Esophagus muscularis mucosa (tissue), 3 donors: ENCODE measurements around the gene ITGB5.

Source experiments
- EP300 ChIP-seq: sonication (generic); formaldehyde crosslinking; IDR thresholded peaks from one replicate; pipeline ENCODE4 v1.6.1; 2017; ENCODE audit warnings: antibody characterized with exemption
- TF ChIP-seq, protein P1 (sequence below), 3 experiments: fragments of 200-600 bp in 2 of 3; fragments of 450-650 bp in 1 of 3; sonication (generic) in 2 of 3; IDR thresholded peaks; one replicate each; pipeline ENCODE4 v1.5.1; 2017 to 2019; ENCODE audit warnings: antibody characterized with exemption in 3 of 3, mild to moderate bottlenecking in 2 of 3, moderate library complexity in 1 of 3

DNA sequence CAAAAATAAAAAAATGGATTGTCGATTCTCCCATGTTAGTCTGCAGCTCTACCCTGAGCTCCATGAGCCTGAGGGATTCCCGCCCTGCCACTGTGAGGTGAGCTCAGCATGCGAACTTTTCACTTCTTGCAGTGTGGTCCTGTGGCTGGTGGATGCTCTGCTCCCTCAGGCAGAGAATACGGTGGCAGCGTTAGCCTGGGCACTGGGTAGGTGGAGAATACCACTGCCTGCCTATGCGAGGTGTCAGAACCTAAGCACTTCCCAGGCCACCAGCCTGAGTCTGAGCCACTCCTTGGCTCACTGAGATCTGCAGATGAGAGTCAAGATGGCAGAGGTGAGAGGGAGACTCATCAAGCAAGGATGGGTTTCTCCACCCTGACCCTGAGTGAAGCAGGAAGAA lies 70.1 kb downstream of the ITGB5 start:
- TF ChIP-seq, protein P1, sequence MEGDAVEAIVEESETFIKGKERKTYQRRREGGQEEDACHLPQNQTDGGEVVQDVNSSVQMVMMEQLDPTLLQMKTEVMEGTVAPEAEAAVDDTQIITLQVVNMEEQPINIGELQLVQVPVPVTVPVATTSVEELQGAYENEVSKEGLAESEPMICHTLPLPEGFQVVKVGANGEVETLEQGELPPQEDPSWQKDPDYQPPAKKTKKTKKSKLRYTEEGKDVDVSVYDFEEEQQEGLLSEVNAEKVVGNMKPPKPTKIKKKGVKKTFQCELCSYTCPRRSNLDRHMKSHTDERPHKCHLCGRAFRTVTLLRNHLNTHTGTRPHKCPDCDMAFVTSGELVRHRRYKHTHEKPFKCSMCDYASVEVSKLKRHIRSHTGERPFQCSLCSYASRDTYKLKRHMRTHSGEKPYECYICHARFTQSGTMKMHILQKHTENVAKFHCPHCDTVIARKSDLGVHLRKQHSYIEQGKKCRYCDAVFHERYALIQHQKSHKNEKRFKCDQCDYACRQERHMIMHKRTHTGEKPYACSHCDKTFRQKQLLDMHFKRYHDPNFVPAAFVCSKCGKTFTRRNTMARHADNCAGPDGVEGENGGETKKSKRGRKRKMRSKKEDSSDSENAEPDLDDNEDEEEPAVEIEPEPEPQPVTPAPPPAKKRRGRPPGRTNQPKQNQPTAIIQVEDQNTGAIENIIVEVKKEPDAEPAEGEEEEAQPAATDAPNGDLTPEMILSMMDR (IDR thresholded peaks at IDR 0.05), result no peak
- TF ChIP-seq EP300, result no peak
